Measurements from ENCODE around the gene NRG3. TPM values are rescaled to one million over a fixed set of nuclear protein-coding genes. Genes with fewer than 3 reads are reported as not detected.

NRG3 gene
- total and polyA plus RNA-seq, 2 of the 8 experiments (the other 6 are each of a cell fraction or from before 2014, with no cell fraction given), result 4.2 to 5.0 TPM

- TF ChIP-seq CBX8 (IDR thresholded peaks at IDR 0.05; ENCODE audit: borderline replicate concordance, low read depth, low read length), result no peak
These were observed 26.5 kb upstream of the NRG3 start (continued) for GRCh38 chr10:81848514-81848913.
